Measurements from ENCODE around the gene FRRS1L. TPM values are rescaled to one million over a fixed set of nuclear protein-coding genes. Genes with fewer than 3 reads are reported as not detected.

The FRRS1L gene
- total and polyA plus RNA-seq, 2 of the 4 experiments (the other 2 are of a cell fraction): under 0.01 to 0.05 TPM

GRCh38 chr9:109109967-109110328 lies 57.1 kb downstream of the FRRS1L start:
- Histone ChIP-seq H2AK9ac (replicated peaks; ENCODE audit: low read depth, low read length, poor library complexity) (no peak overlapping the region), H3K27me3 (ENCODE audit: control insufficient read depth, insufficient read depth, low read length) (no peaks in the 10 kb centered on the region), H2AK5ac (ENCODE audit: low read depth, low read length) (no peak overlapping the region), H3K4me1 (ENCODE audit: control insufficient read depth, insufficient read depth, low read length) (peaks cover 8% of the 10 kb centered on the region), H2BK20ac (ENCODE audit: low read depth, low read length) (no peak overlapping the region), H3K36me3 (ENCODE audit: control insufficient read depth, insufficient read depth, low read length) (no peaks in the 10 kb centered on the region), H2AFZ (replicated peaks; ENCODE audit: low read length, poor library complexity) (no peak overlapping the region), H4K8ac (ENCODE audit: low read depth in 2 of 2, low read length in 2 of 2) (no peak overlapping the region; a peak in 1 of 4 replicates), H3K18ac (ENCODE audit: low read depth, low read length) (peak overlapping the region; percentile 64; the same call in 1 of the 2 replicates), H3K27ac (ENCODE audit: insufficient read depth, low read length) (no peak overlapping the region; the same call in 1 of the 2 replicates), H3K9me1 (ENCODE audit: insufficient read depth, low read length) (peaks cover 7% of the 10 kb centered on the region; the same call in 1 of the 2 replicates), H2BK5ac (ENCODE audit: low read depth, low read length, poor library complexity, severe bottlenecking) (peak overlapping the region; percentile 98), H3K9ac (ENCODE audit: low read depth, low read length) (no peak overlapping the region), H3K4me2 (ENCODE audit: low read depth, low read length) (peak overlapping the region; percentile 94; the same call in 1 of the 2 replicates), H3K4ac (ENCODE audit: low read depth, low read length) (peak overlapping the region; percentile 66), H3K14ac (replicated peaks; ENCODE audit: low read depth, low read length) (peak overlapping the region; percentile 58; the same call in 1 of the 2 replicates), H3K4me3 (ENCODE audit: insufficient read depth, low read depth, low read length) (no peak overlapping the region), H3K56ac (ENCODE audit: extremely low read depth, insufficient read depth, low read length) (no peak overlapping the region), H4K5ac (ENCODE audit: low read depth, low read length) (no peak overlapping the region), H2BK15ac (ENCODE audit: low read depth, low read length) (no peak overlapping the region; the same call in 2 of the 3 replicates), H4K20me1 (ENCODE audit: insufficient read depth, low read length) (peaks cover 9% of the 10 kb centered on the region), H3K23ac (ENCODE audit: low read depth, low read length) (peak overlapping the region; percentile 87; the same call in 1 of the 2 replicates), H2BK120ac (ENCODE audit: low read depth, low read length) (no peak overlapping the region), H4K91ac (ENCODE audit: insufficient read depth, low read depth, low read length) (no peak overlapping the region), H3K79me1 (ENCODE audit: low read depth in 1 of 2, low read length in 2 of 2) (peaks cover 0 to 20% of the 10 kb centered on the region in 2 experiments; a peak in 2 of 4 replicates), H3K9me3 (ENCODE audit: control insufficient read depth, insufficient read depth, low read length) (no peaks in the 10 kb centered on the region)
- in situ Hi-C loops (cut with MboI; ENCODE audit: low sequenced_read_pairs) (loop anchor here (10.0 kb wide), 1 partner anchor 55 kb away; the partner anchor contains the start of gene FRRS1L), intact Hi-C loops (cut with micrococcal nuclease) (loop anchor here (10.0 kb wide), 2 partner anchors 145 to 215 kb away; partner anchors contain the start of gene EPB41L4B), dilution Hi-C loops (cut with HindIII; ENCODE audit: low sequenced_read_pairs, unreplicated experiment) (no loop called here)
- BruUV-seq (replicated peaks): no TSS peak
- no peak for DNase-seq
- POLR2A ChIA-PET (ENCODE audit: unreplicated experiment): no interaction called here
- TF ChIP-seq CHD1 (IDR thresholded peaks at IDR 0.05; ENCODE audit: low read depth, low read length): no peak
- no peak for TF ChIP-seq RAD21 (IDR thresholded peaks at IDR 0.05; ENCODE audit: low read length)
- no peak for TF ChIP-seq CEBPB (IDR thresholded peaks at IDR 0.05; ENCODE audit: low read depth, low read length)
- TF ChIP-seq FOS (IDR thresholded peaks at IDR 0.05; ENCODE audit: low read depth, low read length): no peak
- no peak for TF ChIP-seq NFE2L2 (IDR thresholded peaks at IDR 0.05; ENCODE audit: low read depth, low read length)
- no peak for TF ChIP-seq MAFK (IDR thresholded peaks at IDR 0.05; ENCODE audit: low read depth, low read length)
- TF ChIP-seq, protein P1, sequence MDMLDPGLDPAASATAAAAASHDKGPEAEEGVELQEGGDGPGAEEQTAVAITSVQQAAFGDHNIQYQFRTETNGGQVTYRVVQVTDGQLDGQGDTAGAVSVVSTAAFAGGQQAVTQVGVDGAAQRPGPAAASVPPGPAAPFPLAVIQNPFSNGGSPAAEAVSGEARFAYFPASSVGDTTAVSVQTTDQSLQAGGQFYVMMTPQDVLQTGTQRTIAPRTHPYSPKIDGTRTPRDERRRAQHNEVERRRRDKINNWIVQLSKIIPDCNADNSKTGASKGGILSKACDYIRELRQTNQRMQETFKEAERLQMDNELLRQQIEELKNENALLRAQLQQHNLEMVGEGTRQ (IDR thresholded peaks at IDR 0.05; ENCODE audit: low read depth, low read length): no peak
- TF ChIP-seq MAZ (IDR thresholded peaks at IDR 0.05; ENCODE audit: borderline replicate concordance, low read depth, low read length): no peak
- TF ChIP-seq RCOR1 (IDR thresholded peaks at IDR 0.05; ENCODE audit: insufficient replicate concordance, low read length): no peak
- no peak for TF ChIP-seq CTCF (conservative IDR thresholded peaks at IDR 0.05; ENCODE audit: low read depth, low read length)
- TF ChIP-seq SMC3 (IDR thresholded peaks at IDR 0.05; ENCODE audit: low read depth, low read length): no peak
- no peak for ATAC-seq (ENCODE audit: low read depth)
- CTCF ChIA-PET: interaction anchor here (0.9 to 1.6 kb wide), 2 partner anchors 15 to 212 kb away, joined by 4 read pairs; no protein-coding TSS in a partner anchor

Data from IMR-90 (cell line).